Left lung (tissue), 10 donors: ENCODE measurements around the gene GGT6. TPM values are rescaled to one million over a fixed set of nuclear protein-coding genes. Genes with fewer than 3 reads are reported as not detected.
"Not testable (repeated sequence)": the region's sequence is repeated elsewhere in the genome, so short reads cannot be mapped to it uniquely, and the experiment has no call there.

ENCODE experiments used
- ATAC-seq: fragments of 200-7000 bp; cut with Tn5 transposase; one replicate; pipeline ENCODE4 v1.9.1; 2020; ENCODE audit warnings: moderate library complexity
- DNase-seq, 4 donors: peaks; one replicate each; pipeline ENCODE4 v3.0.0-alpha.2; 2013 to 2020
- H3K27ac ChIP-seq, 2 donors: fragments of 200-600 bp; sonication (generic) in 1 of 2; one replicate each; pipeline versions ENCODE4 v1.5.0 to v1.8.0; 2020 to 2021
- H3K27me3 ChIP-seq, 2 donors: fragments of 200-600 bp; sonication (generic) in 1 of 2; one replicate each; pipeline versions ENCODE4 v1.5.0 to v1.8.0; 2020 to 2021
- H3K36me3 ChIP-seq, 2 donors: fragments of 200-600 bp; sonication (generic) in 1 of 2; one replicate each; pipeline versions ENCODE4 v1.5.0 to v1.8.0; 2020 to 2021
- H3K4me1 ChIP-seq, 2 donors: fragments of 200-600 bp; one replicate each; pipeline ENCODE4 v1.8.0; 2021
- H3K4me3 ChIP-seq, 2 donors: fragments of 200-600 bp; sonication (generic) in 1 of 2; one replicate each; pipeline versions ENCODE4 v1.5.0 to v1.8.0; 2020 to 2021; ENCODE audit warnings: mild to moderate bottlenecking in 1 of 2
- H3K9me3 ChIP-seq, 2 donors: fragments of 200-600 bp; sonication (generic) in 1 of 2; one replicate each; pipeline versions ENCODE4 v1.5.0 to v1.8.0; 2020 to 2021
- CTCF ChIP-seq, 2 donors: fragments of 200-600 bp; sonication (generic) in 1 of 2; IDR thresholded peaks; one replicate each; pipeline versions ENCODE4 v1.5.0 to v1.8.0; 2021; ENCODE audit warnings: antibody characterized with exemption in 2 of 2
- intact Hi-C, 2 donors: fragments of 100-400 bp; cut with DNase I; formaldehyde crosslinking; loops; one replicate each; pipeline versions ENCODE4 v1.11.2 to v1.14.2; 2022
- polyA plus RNA-seq, 6 donors: library from polyadenylated mRNA; unstranded; fragments of 120-200 nt; gene quantifications; one replicate each; pipeline ENCODE4 v1.2.1, GENCODE V29; 2013; ENCODE audit not compliant: insufficient read length in 6 of 6
- total RNA-seq, 2 donors: library from RNA; stranded (reverse); fragmentation: NEBNext Ultra II Directional; extraction: Animal tissue kit (Norgen Biotek cat#: 25700); gene quantifications; one replicate each; pipeline ENCODE4 v1.2.1, GENCODE V29; 2021
- donor health status: DM: no; HTN: yes; CAD: no.
- donor health status: DM: no; HTN: no; CAD: no.

GGT6 gene
- total and polyA plus RNA-seq, 8 donors, result 1.8 to 17.4 (median 6.4) TPM

- peak in 1 of 4 donors; percentile 64 for DNase-seq
- Histone ChIP-seq H3K4me1 (peaks cover 8 to 20% of the 10 kb centered on the region in 2 donors), H3K36me3 (no peaks in the 10 kb centered on the region), H3K27ac (peak overlapping the region; percentile 49 to 55), H3K27me3 (no peaks in the 10 kb centered on the region), H3K4me3 (no peak overlapping the region), H3K9me3 (no peaks in the 10 kb centered on the region)
- intact Hi-C loops, result no loop called here
- no peak for TF ChIP-seq CTCF (IDR thresholded peaks at IDR 0.05)
- ATAC-seq, result peak; percentile 20
These were observed 46.9 kb upstream of the GGT6 start for GRCh38 chr17:4607261-4607741.

- Histone ChIP-seq H3K27me3 (no peaks in the 10 kb centered on the region), H3K4me1 (peaks cover 8 to 20% of the 10 kb centered on the region in 2 donors), H3K4me3 (no peak overlapping the region), H3K27ac (peak overlapping the region in 1 of 2 donors; percentile 39), H3K9me3 (no peaks in the 10 kb centered on the region), H3K36me3 (no peaks in the 10 kb centered on the region)
- peak; percentile 18 for ATAC-seq
- TF ChIP-seq CTCF (IDR thresholded peaks at IDR 0.05), result no peak
- DNase-seq, result no peak
- intact Hi-C loops, result no loop called here
These were observed 45.4 kb upstream of the GGT6 start for GRCh38 chr17:4605826-4606225.

- H3K27me3 ChIP-seq, H3K4me3 ChIP-seq, H3K9me3 ChIP-seq, H3K36me3 ChIP-seq, ATAC-seq, intact Hi-C loops, DNase-seq: not testable (repeated sequence)
- Histone ChIP-seq H3K4me1 (peaks cover 8 to 20% of the 10 kb centered on the region in 2 donors), H3K27ac (peak overlapping the region in 1 of 2 donors; percentile 4)
These were observed 44.4 kb upstream of the GGT6 start for GRCh38 chr17:4604736-4605135.

- peak; percentile 10 for ATAC-seq
- Histone ChIP-seq H3K4me1 (peaks cover 8 to 20% of the 10 kb centered on the region in 2 donors), H3K36me3 (no peaks in the 10 kb centered on the region), H3K9me3 (no peaks in the 10 kb centered on the region), H3K27me3 (peaks cover 0 to 4% of the 10 kb centered on the region in 2 donors), H3K27ac (peak overlapping the region in 1 of 2 donors; percentile 4), H3K4me3 (no peak overlapping the region)
- TF ChIP-seq CTCF (IDR thresholded peaks at IDR 0.05), result no peak
- DNase-seq, result peak in 2 of 4 donors; percentile 66 to 89
- intact Hi-C loops, result no loop called here
These were observed 43.8 kb upstream of the GGT6 start for GRCh38 chr17:4604111-4604644.

- Histone ChIP-seq H3K4me3 (no peak overlapping the region), H3K9me3 (no peaks in the 10 kb centered on the region), H3K4me1 (peaks cover 0 to 7% of the 10 kb centered on the region in 2 donors), H3K36me3 (no peaks in the 10 kb centered on the region), H3K27me3 (peaks cover 0 to 8% of the 10 kb centered on the region in 2 donors), H3K27ac (no peak overlapping the region)
- DNase-seq (no peak), ATAC-seq (no peak)
- no peak for TF ChIP-seq CTCF (IDR thresholded peaks at IDR 0.05)
- intact Hi-C loops, result no loop called here
These were observed 41.7 kb upstream of the GGT6 start for GRCh38 chr17:4602041-4602440.

GRCh38 chr17:4601326-4601725 is 40.9 kb upstream of the GGT6 start:
- H3K9me3 ChIP-seq, result no peaks in the 10 kb centered on the region
- no peak overlapping the region for H3K4me3 ChIP-seq
- no peak overlapping the region for H3K27ac ChIP-seq
- intact Hi-C loops, result no loop called here
- H3K36me3 ChIP-seq, result no peaks in the 10 kb centered on the region
- ATAC-seq, result no peak
- TF ChIP-seq CTCF (IDR thresholded peaks at IDR 0.05), result no peak
- DNase-seq, result no peak
- H3K4me1 ChIP-seq, result peaks cover 0 to under 1% of the 10 kb centered on the region in 2 donors
- H3K27me3 ChIP-seq, result peaks cover 0 to 8% of the 10 kb centered on the region in 2 donors
